Thymus (tissue), 11 donors: ENCODE data around the gene SLC17A2. TPM values are rescaled to one million over a fixed set of nuclear protein-coding genes. Genes with fewer than 3 reads are reported as not detected.

Experiments
- DNase-seq, 9 donors: peaks; one replicate each; pipeline ENCODE4 v3.0.0-alpha.2; 2013; ENCODE audit warnings: low spot score in 9 of 9, low read depth in 6 of 9, missing footprints in 1 of 9
- H3K27ac ChIP-seq, 2 donors: one replicate each; pipeline ENCODE4 v1.5.1; 2013; ENCODE audit warnings: control low read depth in 1 of 2, low read depth in 1 of 2, low read length in 1 of 2, mild to moderate bottlenecking in 1 of 2, moderate library complexity in 1 of 2
- H3K27me3 ChIP-seq, 2 donors: one replicate each; pipeline ENCODE4 v1.5.1; 2013; ENCODE audit warnings: low read length in 1 of 2; ENCODE audit not compliant: control insufficient read depth in 2 of 2, insufficient read depth in 1 of 2
- H3K36me3 ChIP-seq, 2 donors: one replicate each; pipeline ENCODE4 v1.5.1; 2013; ENCODE audit warnings: low read length in 1 of 2, mild to moderate bottlenecking in 1 of 2, moderate library complexity in 1 of 2; ENCODE audit not compliant: control insufficient read depth in 2 of 2, insufficient read depth in 2 of 2
- H3K4me1 ChIP-seq, 2 donors: one replicate each; pipeline ENCODE4 v1.5.1; 2013; ENCODE audit warnings: low read length in 2 of 2; ENCODE audit not compliant: control insufficient read depth in 2 of 2, insufficient read depth in 2 of 2
- H3K4me3 ChIP-seq, 2 donors: one replicate each; pipeline ENCODE4 v1.5.1; 2013; ENCODE audit warnings: low read length in 2 of 2, control low read depth in 1 of 2, mild to moderate bottlenecking in 1 of 2
- H3K9me3 ChIP-seq, 2 donors: one replicate each; pipeline ENCODE4 v1.5.1; 2013; ENCODE audit warnings: low read length in 1 of 2, mild to moderate bottlenecking in 1 of 2; ENCODE audit not compliant: control insufficient read depth in 2 of 2, insufficient read depth in 1 of 2
- WGBS: extraction: QIAGEN DNeasy Blood & Tissue Kit; methylation state at CpG from one replicate; pipeline ENCODE4 v1.1.7; 2013; 5-methylcytosine and 5-hydroxymethylcytosine counted together
- polyA plus RNA-seq: library from polyadenylated mRNA; stranded (reverse); fragments of 200-250 nt; gene quantifications from one replicate; pipeline ENCODE4 v1.2.3, GENCODE V29; 2013
- total RNA-seq: library from RNA; stranded (reverse); fragments of 120-200 nt; gene quantifications from one replicate; pipeline ENCODE4 v1.2.4, GENCODE V29; 2013
- donor health status: healthy.

SLC17A2 gene
- total and polyA plus RNA-seq, 2 donors, result 0.05 to 0.07 TPM

- H3K9me3 ChIP-seq, result no peaks in the 10 kb centered on the region
- 98% methylated on average over 4 of the region's 4 CpGs for WGBS
- no peak for DNase-seq
- peaks cover 19 to 47% of the 10 kb centered on the region in 2 donors for H3K36me3 ChIP-seq
- no peak overlapping the region for H3K4me3 ChIP-seq
- no peak overlapping the region for H3K27ac ChIP-seq
- no peaks in the 10 kb centered on the region for H3K27me3 ChIP-seq
- H3K4me1 ChIP-seq, result peaks cover 9 to 20% of the 10 kb centered on the region in 2 donors
These were observed 34.6 kb upstream of the SLC17A2 start for GRCh38 chr6:25965058-25965457.

GRCh38 chr6:25963426-25964123 is 33.1 kb upstream of the SLC17A2 start:
- peaks cover 12 to 33% of the 10 kb centered on the region in 2 donors for H3K36me3 ChIP-seq
- WGBS, result 12% methylated on average over 6 of the region's 6 CpGs
- peak in 3 of 9 donors; percentile 9 to 25 (median 10) for DNase-seq
- peak overlapping the region; percentile 20 to 43 for H3K27ac ChIP-seq
- H3K27me3 ChIP-seq, result no peaks in the 10 kb centered on the region
- peaks cover 9 to 20% of the 10 kb centered on the region in 2 donors for H3K4me1 ChIP-seq
- peaks cover 0 to 2% of the 10 kb centered on the region in 2 donors for H3K9me3 ChIP-seq
- peak overlapping the region; percentile 68 to 69 for H3K4me3 ChIP-seq

GRCh38 chr6:25962149-25963127 is 31.9 kb upstream of the SLC17A2 start, which contains the start of gene TRIM38:
TRIM38 (plus strand) TSS chr6:25962802; CDS start chr6:25966523, 3,721 bp downstream.
- DNase-seq, result peak; percentile 62 to 91 (median 77)
- peak within 1 kb of the TSS; percentile 89 to 93 for H3K27ac ChIP-seq
- H3K4me3 ChIP-seq, result peak within 1 kb of the TSS; percentile 68 to 69
- 2% methylated on average over 11 of the region's 11 CpGs for WGBS
- H3K9me3 ChIP-seq, result peaks cover 0 to 6% of the 10 kb centered on the region in 2 donors
- no peaks in the 10 kb centered on the region for H3K27me3 ChIP-seq
- peaks cover 8 to 23% of the 10 kb centered on the region in 2 donors for H3K36me3 ChIP-seq
- H3K4me1 ChIP-seq, result peaks cover 5 to 20% of the 10 kb centered on the region in 2 donors

GRCh38 chr6:25961619-25962148 is 31.2 kb upstream of the SLC17A2 start:
- Histone ChIP-seq H3K4me3 (peak overlapping the region in 1 of 2 donors; percentile 69), H3K9me3 (peaks cover 0 to 6% of the 10 kb centered on the region in 2 donors)

DNA sequence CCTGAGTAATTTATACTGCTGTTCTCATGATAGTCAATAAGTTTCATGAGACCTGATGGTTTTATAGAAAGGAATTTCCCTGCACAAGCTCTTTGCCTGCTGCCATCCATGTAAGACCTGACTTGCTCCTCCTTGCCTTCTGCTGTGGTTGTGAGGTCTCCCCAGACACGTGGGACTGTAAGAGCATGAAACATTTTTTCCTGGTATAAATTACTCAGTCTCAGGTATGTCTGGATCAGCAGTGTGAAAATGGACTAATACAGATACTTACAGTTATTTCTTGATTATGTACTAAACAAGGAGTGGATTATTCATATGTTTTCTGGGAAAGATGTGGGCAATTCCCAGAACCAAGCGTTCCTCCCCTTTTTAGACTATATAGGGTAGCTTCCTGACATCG is 30.2 kb upstream of the SLC17A2 start:
- peaks cover 2 to 13% of the 10 kb centered on the region in 2 donors for H3K4me1 ChIP-seq
- H3K36me3 ChIP-seq, result peaks cover 0 to 7% of the 10 kb centered on the region in 2 donors
- no peaks in the 10 kb centered on the region for H3K27me3 ChIP-seq
- H3K9me3 ChIP-seq, result peaks cover 0 to 6% of the 10 kb centered on the region in 2 donors
- no peak overlapping the region for H3K27ac ChIP-seq
- 95% methylated on average over 3 of the region's 3 CpGs for WGBS
- H3K4me3 ChIP-seq, result no peak overlapping the region
- no peak for DNase-seq

More at GRCh38 chr6:25961619-25962148, 31.2 kb upstream of the SLC17A2 start:
- peak in 1 of 9 donors; percentile 5 for DNase-seq
- WGBS, result 69% methylated on average over 3 of the region's 3 CpGs
- Histone ChIP-seq H3K36me3 (peaks cover 5 to 15% of the 10 kb centered on the region in 2 donors), H3K27me3 (no peaks in the 10 kb centered on the region), H3K4me1 (peaks cover 5 to 19% of the 10 kb centered on the region in 2 donors), H3K27ac (peak overlapping the region; percentile 89 to 93)

GRCh38 chr6:25959890-25960536 is 29.5 kb upstream of the SLC17A2 start:
- H3K27ac ChIP-seq, result no peak overlapping the region
- H3K36me3 ChIP-seq, result peaks cover 0 to 2% of the 10 kb centered on the region in 2 donors
- peaks cover 2 to 13% of the 10 kb centered on the region in 2 donors for H3K4me1 ChIP-seq
- no peak overlapping the region for H3K4me3 ChIP-seq
- H3K9me3 ChIP-seq, result peaks cover 0 to 6% of the 10 kb centered on the region in 2 donors
- peak in 1 of 9 donors; percentile 18 for DNase-seq
- 15% methylated on average over 2 of the region's 2 CpGs for WGBS
- H3K27me3 ChIP-seq, result no peaks in the 10 kb centered on the region

- no peak for DNase-seq
- 85% methylated on average over 3 of the region's 3 CpGs for WGBS
These were observed 28.2 kb upstream of the SLC17A2 start for GRCh38 chr6:25958700-25959162.

DNA sequence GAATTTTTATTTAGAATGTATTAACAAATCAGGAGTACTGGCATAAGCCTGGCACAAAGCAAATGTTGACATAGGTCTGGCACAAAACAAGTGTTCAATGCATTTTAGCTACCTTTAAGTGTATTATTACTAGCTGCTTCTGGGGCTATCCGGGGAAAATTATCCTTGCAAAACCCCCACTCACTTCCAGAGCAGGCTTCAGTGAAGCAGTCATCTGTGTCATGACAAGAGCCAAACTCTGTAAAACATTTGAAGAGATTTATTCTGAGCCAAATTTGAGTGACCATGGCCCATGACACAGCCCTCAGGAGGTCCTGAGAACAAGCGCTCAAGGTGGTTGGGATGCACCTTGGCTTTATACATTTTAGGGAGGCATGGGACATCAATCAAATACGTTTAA is 25.7 kb upstream of the SLC17A2 start:
- H3K27me3 ChIP-seq, result no peaks in the 10 kb centered on the region
- DNase-seq, result no peak
- H3K27ac ChIP-seq, result no peak overlapping the region
- no peaks in the 10 kb centered on the region for H3K36me3 ChIP-seq
- H3K4me1 ChIP-seq, result no peaks in the 10 kb centered on the region
- 94% methylated on average over 3 of the region's 3 CpGs for WGBS
- H3K9me3 ChIP-seq, result peaks cover 0 to 6% of the 10 kb centered on the region in 2 donors
- H3K4me3 ChIP-seq, result no peak overlapping the region

More at GRCh38 chr6:25958700-25959162, 28.2 kb upstream of the SLC17A2 start:
- no peak overlapping the region for H3K27ac ChIP-seq
- peaks cover 0 to 6% of the 10 kb centered on the region in 2 donors for H3K9me3 ChIP-seq
- no peaks in the 10 kb centered on the region for H3K36me3 ChIP-seq
- H3K4me1 ChIP-seq, result peaks cover 2 to 10% of the 10 kb centered on the region in 2 donors
- no peak overlapping the region for H3K4me3 ChIP-seq
- no peaks in the 10 kb centered on the region for H3K27me3 ChIP-seq
